SK-N-MC (cell line): ENCODE results near the gene TMEM88.
"Not testable (repeated sequence)": the region's sequence is repeated elsewhere in the genome, so short reads cannot be mapped to it uniquely, and the experiment has no call there.

Source experiments
- DNase-seq: peaks from one replicate; pipeline ENCODE4 v3.0.0-alpha.2; 2011; ENCODE audit warnings: low read depth, low spot score
- H3K27ac ChIP-seq: fragments of 200-600 bp; sonication (generic); 2 replicates; pipeline ENCODE4 v1.5.1; 2016; ENCODE audit warnings: mixed run types
- H3K36me3 ChIP-seq: fragments of 200-600 bp; sonication (generic); 2 replicates; pipeline ENCODE4 v1.6.1; 2017; ENCODE audit warnings: antibody characterized with exemption, low read length, mixed read lengths; ENCODE audit not compliant: insufficient read depth
- H3K4me3 ChIP-seq: fragments of 200-600 bp; sonication (generic); 2 replicates; pipeline ENCODE4 v1.5.1; 2016
- H3K9ac ChIP-seq: fragments of 200-600 bp; sonication (generic); 2 replicates; pipeline ENCODE4 v1.8.0; 2017; ENCODE audit warnings: mixed run types, mixed read lengths; ENCODE audit not compliant: insufficient read length
- H3K9me3 ChIP-seq: fragments of 200-600 bp; sonication (generic); 2 replicates; pipeline ENCODE4 v1.6.1; 2017; ENCODE audit warnings: low read depth, mild to moderate bottlenecking, antibody characterized with exemption, low read length, moderate library complexity, mixed read lengths
- EZH2 ChIP-seq: fragments of 200-600 bp; sonication (generic); IDR thresholded peaks from one replicate; pipeline ENCODE4 v1.6.1; 2017; ENCODE audit warnings: antibody characterized with exemption
- FOXP2 ChIP-seq: optimal IDR thresholded peaks from 2 replicates; pipeline ENCODE3; 2011; ENCODE audit warnings: mild to moderate bottlenecking, moderate library complexity; ENCODE audit not compliant: insufficient read depth; ENCODE audit errors: extremely low read length, control extremely low read depth
- POLR2AphosphoS5 ChIP-seq: IDR thresholded peaks from 2 replicates; pipeline ENCODE4 v1.6.1; 2012; ENCODE audit warnings: mild to moderate bottlenecking, low read depth, low read length, borderline replicate concordance

TMEM88 gene, protein sequence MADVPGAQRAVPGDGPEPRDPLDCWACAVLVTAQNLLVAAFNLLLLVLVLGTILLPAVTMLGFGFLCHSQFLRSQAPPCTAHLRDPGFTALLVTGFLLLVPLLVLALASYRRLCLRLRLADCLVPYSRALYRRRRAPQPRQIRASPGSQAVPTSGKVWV

DNA sequence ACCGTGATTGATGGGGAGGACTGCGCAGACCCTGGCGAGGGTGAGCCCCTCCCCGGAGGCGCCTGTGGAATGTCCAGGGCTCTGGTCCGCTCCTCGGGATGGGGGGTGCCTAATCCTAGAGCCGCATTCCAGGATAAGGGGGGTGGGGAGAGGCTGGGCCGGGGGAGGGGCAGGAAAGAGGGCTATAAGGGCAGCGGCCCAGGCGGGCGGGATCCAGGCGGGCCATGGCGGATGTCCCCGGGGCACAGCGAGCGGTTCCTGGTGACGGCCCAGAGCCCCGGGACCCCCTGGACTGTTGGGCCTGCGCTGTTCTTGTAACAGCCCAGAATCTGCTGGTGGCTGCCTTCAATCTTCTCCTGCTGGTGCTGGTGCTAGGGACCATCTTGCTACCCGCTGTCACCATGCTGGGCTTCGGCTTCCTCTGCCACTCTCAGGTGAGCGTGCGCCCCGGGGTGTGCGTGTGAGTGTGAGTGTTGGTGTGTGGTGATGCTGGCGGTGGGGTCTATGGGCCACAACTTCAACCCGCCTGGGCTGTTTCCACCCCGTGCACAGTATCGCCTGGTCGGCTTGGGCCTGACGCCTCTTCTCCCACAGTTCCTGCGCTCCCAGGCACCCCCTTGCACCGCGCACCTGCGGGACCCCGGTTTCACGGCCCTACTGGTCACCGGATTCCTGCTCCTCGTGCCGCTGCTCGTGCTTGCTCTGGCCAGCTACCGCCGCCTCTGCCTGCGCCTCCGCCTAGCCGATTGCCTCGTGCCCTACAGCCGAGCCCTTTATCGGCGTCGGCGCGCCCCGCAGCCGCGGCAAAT is at the start of gene TMEM88:
Gene TMEM88 (plus strand): TSS at position 216 of the 809 bp plus-strand sequence. CDS start 9 bp downstream, at position 225.
- TF ChIP-seq FOXP2 (no peak), POLR2AphosphoS5 (no peak), EZH2 (no peak)
- H3K27ac ChIP-seq: peak within 1 kb of the TSS; percentile 19; the same call in 1 of the 2 replicates
- peak within 1 kb of the TSS; percentile 81 for H3K4me3 ChIP-seq
- DNase-seq: no peak
- H3K9ac ChIP-seq: no peak within 1 kb of the TSS
- H3K9me3 ChIP-seq: no peaks in the 10 kb centered on the region
- peaks cover 45% of the 10 kb centered on the region for H3K36me3 ChIP-seq

DNA sequence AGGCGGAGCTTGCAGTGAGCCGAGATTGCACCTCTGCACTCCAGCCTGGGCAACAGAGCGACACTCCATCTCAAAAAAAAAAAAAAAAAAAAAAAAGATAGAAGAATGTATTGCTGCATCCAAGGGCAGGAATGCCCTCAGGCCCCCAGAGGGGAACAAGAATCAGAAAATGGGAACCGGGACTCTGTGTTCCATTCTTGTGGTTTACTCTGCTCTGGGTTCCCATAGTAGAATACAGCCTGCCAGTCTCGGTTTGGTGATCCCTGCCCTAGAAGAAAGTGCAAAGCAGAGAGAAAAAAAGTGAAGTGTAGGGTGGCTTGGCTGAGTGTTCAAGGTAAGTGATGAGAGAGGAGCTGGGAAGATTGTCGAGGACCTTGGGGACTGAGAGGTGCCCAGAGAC is 48.3 kb upstream of the TMEM88 start:
- Histone ChIP-seq H3K4me3 (no peak overlapping the region), H3K9me3 (no peaks in the 10 kb centered on the region), H3K36me3 (no peaks in the 10 kb centered on the region), H3K27ac (no peak overlapping the region), H3K9ac (no peak overlapping the region)
- TF ChIP-seq EZH2 (no peak), POLR2AphosphoS5 (no peak), FOXP2 (no peak)
- DNase-seq: no peak

GRCh38 chr17:7807206-7807605 is 47.7 kb upstream of the TMEM88 start:
- Histone ChIP-seq H3K27ac (no peak overlapping the region), H3K9ac (no peak overlapping the region), H3K4me3 (no peak overlapping the region), H3K9me3 (no peaks in the 10 kb centered on the region), H3K36me3 (no peaks in the 10 kb centered on the region)
- no peak for DNase-seq
- no peak for TF ChIP-seq EZH2
- no peak for TF ChIP-seq FOXP2
- no peak for TF ChIP-seq POLR2AphosphoS5

DNA sequence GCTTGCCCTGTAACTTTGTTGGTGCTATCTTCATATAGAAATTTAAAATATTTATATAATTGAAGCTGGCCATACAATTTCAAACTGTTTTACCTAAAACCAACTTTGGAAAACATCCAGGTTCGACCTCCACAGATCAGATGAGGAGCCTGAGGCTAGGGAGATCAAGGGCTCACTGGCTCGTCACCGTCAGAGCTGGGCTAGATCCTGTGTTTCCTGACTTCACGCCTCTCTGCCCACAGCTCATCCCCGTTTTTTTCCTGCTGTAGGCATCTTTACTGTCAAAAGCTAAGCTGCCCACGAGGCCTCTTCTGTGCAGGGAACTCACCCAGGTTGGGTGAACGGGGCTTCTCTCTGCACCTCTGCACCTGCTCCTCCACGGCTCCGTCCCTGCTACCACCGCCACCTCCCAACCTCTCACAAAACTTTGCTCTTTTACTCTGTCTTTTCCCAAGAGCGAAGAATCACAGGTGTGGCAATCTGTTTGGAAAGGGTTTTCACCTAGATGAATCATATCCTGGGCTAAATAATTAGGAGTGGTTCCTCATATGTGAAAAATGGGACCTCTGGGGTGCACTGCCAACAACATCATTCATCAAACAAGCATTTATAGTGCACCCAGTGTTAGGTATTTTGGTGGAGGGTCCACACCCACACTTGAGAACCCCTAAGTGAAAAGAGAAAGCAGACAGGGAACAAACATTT is 45.6 kb upstream of the TMEM88 start:
- no peak overlapping the region for H3K4me3 ChIP-seq
- no peak for TF ChIP-seq FOXP2
- no peak for TF ChIP-seq EZH2
- TF ChIP-seq POLR2AphosphoS5: no peak
- no peaks in the 10 kb centered on the region for H3K9me3 ChIP-seq
- no peak overlapping the region for H3K27ac ChIP-seq
- H3K9ac ChIP-seq: no peak overlapping the region
- H3K36me3 ChIP-seq: no peaks in the 10 kb centered on the region
- no peak for DNase-seq

- H3K4me3 ChIP-seq, H3K36me3 ChIP-seq, H3K27ac ChIP-seq, H3K9me3 ChIP-seq, H3K9ac ChIP-seq, DNase-seq: not testable (repeated sequence)
Measured at GRCh38 chr17:7809791-7810343, 45.0 kb upstream of the TMEM88 start.

GRCh38 chr17:7811251-7811650 is 43.6 kb upstream of the TMEM88 start:
- H3K9ac ChIP-seq: no peak overlapping the region
- no peak for TF ChIP-seq EZH2
- no peak overlapping the region for H3K4me3 ChIP-seq
- no peak for DNase-seq
- no peak overlapping the region for H3K27ac ChIP-seq
- no peaks in the 10 kb centered on the region for H3K9me3 ChIP-seq
- H3K36me3 ChIP-seq: no peaks in the 10 kb centered on the region

GRCh38 chr17:7814969-7815368 is 39.9 kb upstream of the TMEM88 start:
- TF ChIP-seq EZH2: no peak
- no peak for TF ChIP-seq POLR2AphosphoS5
- TF ChIP-seq FOXP2: no peak
- Histone ChIP-seq H3K27ac (no peak overlapping the region), H3K36me3 (no peaks in the 10 kb centered on the region), H3K9ac (no peak overlapping the region), H3K9me3 (no peaks in the 10 kb centered on the region), H3K4me3 (no peak overlapping the region)
- no peak for DNase-seq

DNA sequence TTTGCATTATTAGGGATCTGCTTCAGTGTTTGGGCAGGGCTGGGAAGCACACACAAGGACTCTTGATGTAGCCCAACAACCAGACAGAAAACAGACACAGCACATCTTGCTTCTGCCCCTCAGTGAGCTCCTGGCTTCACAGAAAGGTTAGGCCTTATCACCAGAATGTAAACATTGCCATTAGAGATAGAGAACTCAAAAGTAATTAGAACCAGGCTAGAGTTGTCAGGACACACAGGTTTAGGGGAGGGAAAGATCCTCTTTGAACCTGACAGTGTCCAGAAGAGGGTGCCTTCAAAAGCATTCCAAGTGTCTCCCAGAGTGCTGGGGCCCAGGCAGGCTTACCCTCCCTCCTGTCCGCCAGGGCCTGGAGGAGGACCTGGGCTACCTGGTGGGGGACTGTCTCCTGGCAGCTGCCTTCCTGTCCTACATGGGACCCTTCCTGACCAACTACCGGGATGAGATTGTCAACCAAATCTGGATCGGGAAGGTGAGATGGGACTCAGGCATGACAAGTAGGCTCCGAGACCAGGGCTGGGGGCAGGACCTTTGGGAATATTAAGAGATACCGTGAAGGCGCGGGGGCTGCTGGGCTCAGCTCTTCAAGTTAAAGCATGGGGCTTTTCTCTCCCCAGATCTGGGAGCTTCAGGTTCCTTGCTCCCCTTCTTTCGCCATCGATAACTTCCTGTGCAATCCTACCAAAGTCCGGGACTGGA is 37.8 kb upstream of the TMEM88 start:
- H3K9ac ChIP-seq: no peak overlapping the region
- no peaks in the 10 kb centered on the region for H3K9me3 ChIP-seq
- H3K4me3 ChIP-seq: no peak overlapping the region
- H3K36me3 ChIP-seq: no peaks in the 10 kb centered on the region
- DNase-seq: no peak
- no peak overlapping the region for H3K27ac ChIP-seq
- TF ChIP-seq FOXP2 (no peak), EZH2 (no peak), POLR2AphosphoS5 (no peak)
